ENCODE data around the gene TMEM11. TPM values are rescaled to one million over a fixed set of nuclear protein-coding genes. Genes with fewer than 3 reads are reported as not detected.

Gene TMEM11
- total and polyA plus RNA-seq, 2 of the 4 experiments (the other 2 are of a cell fraction), result 19.9 to 44.7 TPM

GRCh38 chr17:21198411-21198810 lies 15.6 kb downstream of the TMEM11 start:
- Histone ChIP-seq H2BK120ac (ENCODE audit: low read depth, low read length) (no peak overlapping the region), H3K36me3 (ENCODE audit: control insufficient read depth, insufficient read depth, low read length) (peaks cover 26% of the 10 kb centered on the region), H2AK5ac (ENCODE audit: low read depth, low read length) (no peak overlapping the region), H3K27ac (ENCODE audit: insufficient read depth, low read length) (no peak overlapping the region), H3K4me3 (ENCODE audit: insufficient read depth, low read depth, low read length) (no peak overlapping the region), H3K9ac (ENCODE audit: low read depth, low read length) (no peak overlapping the region), H3K4me2 (ENCODE audit: low read depth, low read length) (no peak overlapping the region), H4K91ac (ENCODE audit: insufficient read depth, low read depth, low read length) (no peak overlapping the region), H3K56ac (ENCODE audit: extremely low read depth, insufficient read depth, low read length) (no peak overlapping the region), H3K9me3 (ENCODE audit: control insufficient read depth, insufficient read depth, low read length) (no peaks in the 10 kb centered on the region), H2BK15ac (ENCODE audit: low read depth, low read length) (no peak overlapping the region), H3K79me1 (ENCODE audit: low read depth in 1 of 2, low read length in 2 of 2) (peaks cover 17 to 80% of the 10 kb centered on the region in 2 experiments), H2AFZ (replicated peaks; ENCODE audit: low read length, poor library complexity) (no peak overlapping the region), H2BK5ac (ENCODE audit: low read depth, low read length, poor library complexity, severe bottlenecking) (no peak overlapping the region), H4K20me1 (ENCODE audit: insufficient read depth, low read length) (peaks cover 72% of the 10 kb centered on the region), H3K4ac (ENCODE audit: low read depth, low read length) (no peak overlapping the region), H2AK9ac (replicated peaks; ENCODE audit: low read depth, low read length, poor library complexity) (no peak overlapping the region), H2BK20ac (ENCODE audit: low read depth, low read length) (no peak overlapping the region), H3K18ac (ENCODE audit: low read depth, low read length) (no peak overlapping the region), H4K5ac (ENCODE audit: low read depth, low read length) (no peak overlapping the region), H3K23ac (ENCODE audit: low read depth, low read length) (no peak overlapping the region), H4K8ac (ENCODE audit: low read depth in 2 of 2, low read length in 2 of 2) (no peak overlapping the region), H3K9me1 (ENCODE audit: insufficient read depth, low read length) (peaks cover 21% of the 10 kb centered on the region; the same call in 1 of the 2 replicates), H3K27me3 (ENCODE audit: control insufficient read depth, insufficient read depth, low read length) (no peaks in the 10 kb centered on the region), H3K14ac (replicated peaks; ENCODE audit: low read depth, low read length) (no peak overlapping the region), H3K4me1 (ENCODE audit: control insufficient read depth, insufficient read depth, low read length) (peaks cover 5% of the 10 kb centered on the region; the same call in 1 of the 2 replicates)
- WGBS, 2 experiments (ENCODE audit: extremely low coverage in 2 of 2, insufficient read length in 1 of 2), result 94% methylated on average over 3 of the region's 20 CpGs; no CpG with 5 or more reads in 1 of the 2 experiments
- POLR2A ChIA-PET (ENCODE audit: unreplicated experiment), result interaction anchor here (0.7 kb wide), 1 partner anchor 14 kb away, joined by 10 read pairs; no protein-coding TSS in a partner anchor
- TSS peak; percentile 78 for BruUV-seq (replicated peaks)
- TF ChIP-seq CTCF (conservative IDR thresholded peaks at IDR 0.05; ENCODE audit: low read depth, low read length) (no peak), FOS (IDR thresholded peaks at IDR 0.05; ENCODE audit: low read depth, low read length) (no peak), RFX5 (IDR thresholded peaks at IDR 0.05; ENCODE audit: low read depth, low read length) (no peak), MAFK (IDR thresholded peaks at IDR 0.05; ENCODE audit: low read depth, low read length) (no peak), CEBPB (IDR thresholded peaks at IDR 0.05; ENCODE audit: low read depth, low read length) (no peak), CHD1 (IDR thresholded peaks at IDR 0.05; ENCODE audit: low read depth, low read length) (no peak), RCOR1 (IDR thresholded peaks at IDR 0.05; ENCODE audit: insufficient replicate concordance, low read length) (no peak), BHLHE40 (IDR thresholded peaks at IDR 0.05; ENCODE audit: low read depth, low read length) (no peak), ELK1 (IDR thresholded peaks at IDR 0.05; ENCODE audit: borderline replicate concordance, low read depth, low read length) (no peak), MAZ (IDR thresholded peaks at IDR 0.05; ENCODE audit: borderline replicate concordance, low read depth, low read length) (no peak), USF2 (IDR thresholded peaks at IDR 0.05; ENCODE audit: low read depth, low read length) (no peak), MXI1 (IDR thresholded peaks at IDR 0.05; ENCODE audit: borderline replicate concordance, low read depth, low read length) (no peak), NFE2L2 (IDR thresholded peaks at IDR 0.05; ENCODE audit: low read depth, low read length) (no peak), SMC3 (IDR thresholded peaks at IDR 0.05; ENCODE audit: low read depth, low read length) (no peak), POLR2A (IDR thresholded peaks at IDR 0.05; ENCODE audit: low read depth, low read length) (no peak), RAD21 (IDR thresholded peaks at IDR 0.05; ENCODE audit: low read length) (no peak)
- in situ Hi-C loops (cut with MboI; ENCODE audit: low sequenced_read_pairs) (no loop called here), intact Hi-C loops (cut with micrococcal nuclease) (no loop called here), dilution Hi-C loops (cut with HindIII; ENCODE audit: low sequenced_read_pairs, unreplicated experiment) (no loop called here)
- CTCF ChIA-PET, result no interaction called here
- ATAC-seq (ENCODE audit: low read depth), result no peak
- DNase-seq, result no peak

Data from IMR-90 (cell line).